Pulmonary artery endothelial cell (primary cell): Measurements from ENCODE around the gene GTF3C4. TPM values are rescaled to one million over a fixed set of nuclear protein-coding genes. Genes with fewer than 3 reads are reported as not detected.

Experiments used
- DNase-seq: peaks from one replicate; pipeline ENCODE4 v3.0.0-alpha.2; 2011; ENCODE audit warnings: low read depth, low spot score
- total RNA-seq: library from RNA; depleted of rRNA; stranded (reverse); fragments of >200 nt; gene quantifications from 2 replicates; pipeline ENCODE4 v1.2.3, GENCODE V29; 2014

The GTF3C4 gene
- total RNA-seq, 1 donor from 2014 or later, result 18.2 TPM

- DNase-seq, result no peak
These were observed 62.3 kb downstream of the GTF3C4 start for GRCh38 chr9:132732326-132733259.

DNA sequence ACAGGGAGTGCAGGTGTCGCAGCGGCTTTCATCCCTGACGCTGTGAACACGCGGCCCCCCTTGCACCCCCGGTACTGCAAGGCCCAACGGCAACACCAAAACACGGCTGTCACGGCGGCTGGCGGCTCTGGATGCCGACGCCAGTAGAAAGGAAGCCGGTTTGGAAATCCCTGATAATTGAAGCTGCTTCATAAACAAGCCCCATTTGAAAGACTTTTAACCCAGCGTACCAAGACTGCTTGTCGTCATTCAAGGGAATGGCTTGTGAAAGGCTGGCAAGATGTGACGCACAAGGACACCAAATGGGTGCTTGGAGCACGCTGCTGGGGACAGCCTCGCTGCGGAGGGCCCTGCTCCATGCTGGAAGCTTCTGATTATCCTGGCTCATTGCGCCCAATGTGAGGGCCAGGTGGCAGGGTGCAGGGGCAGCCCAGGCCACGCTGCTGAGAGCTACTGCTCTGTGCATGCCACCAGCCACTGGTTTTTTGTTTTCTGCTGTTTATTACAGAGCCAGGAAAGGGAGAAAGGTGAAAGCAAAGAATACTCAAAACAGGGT lies 63.1 kb downstream of the GTF3C4 start:
- DNase-seq, result no peak

DNA sequence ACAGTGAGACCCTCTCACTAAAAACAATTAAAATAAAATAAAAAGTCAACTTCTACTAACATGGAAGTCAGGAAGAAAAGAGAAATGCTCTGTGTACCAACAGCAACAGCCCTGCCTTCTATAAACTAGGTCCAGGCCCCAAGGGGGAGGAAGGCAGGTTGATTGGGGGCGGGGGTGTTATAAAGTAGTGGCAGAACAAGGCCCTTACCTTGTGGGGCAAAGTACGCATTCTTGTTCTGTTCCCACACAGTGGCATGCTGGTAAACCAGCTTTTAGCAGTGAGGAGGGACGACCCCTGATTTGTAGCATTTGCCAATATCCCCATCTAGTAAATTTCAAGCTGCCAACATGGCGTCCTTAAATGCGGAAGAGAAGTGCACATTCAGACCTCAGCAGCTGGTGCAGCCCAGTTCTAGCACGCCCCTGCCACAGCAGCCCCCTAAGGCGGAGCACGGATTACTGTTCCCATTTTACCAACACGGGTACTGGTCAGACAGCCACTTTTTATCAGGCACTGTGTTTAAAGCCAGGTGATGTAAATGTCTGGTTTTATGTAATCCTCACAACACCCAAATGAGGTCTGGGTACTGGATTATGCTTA lies 69.5 kb downstream of the GTF3C4 start:
- DNase-seq, result no peak

DNA sequence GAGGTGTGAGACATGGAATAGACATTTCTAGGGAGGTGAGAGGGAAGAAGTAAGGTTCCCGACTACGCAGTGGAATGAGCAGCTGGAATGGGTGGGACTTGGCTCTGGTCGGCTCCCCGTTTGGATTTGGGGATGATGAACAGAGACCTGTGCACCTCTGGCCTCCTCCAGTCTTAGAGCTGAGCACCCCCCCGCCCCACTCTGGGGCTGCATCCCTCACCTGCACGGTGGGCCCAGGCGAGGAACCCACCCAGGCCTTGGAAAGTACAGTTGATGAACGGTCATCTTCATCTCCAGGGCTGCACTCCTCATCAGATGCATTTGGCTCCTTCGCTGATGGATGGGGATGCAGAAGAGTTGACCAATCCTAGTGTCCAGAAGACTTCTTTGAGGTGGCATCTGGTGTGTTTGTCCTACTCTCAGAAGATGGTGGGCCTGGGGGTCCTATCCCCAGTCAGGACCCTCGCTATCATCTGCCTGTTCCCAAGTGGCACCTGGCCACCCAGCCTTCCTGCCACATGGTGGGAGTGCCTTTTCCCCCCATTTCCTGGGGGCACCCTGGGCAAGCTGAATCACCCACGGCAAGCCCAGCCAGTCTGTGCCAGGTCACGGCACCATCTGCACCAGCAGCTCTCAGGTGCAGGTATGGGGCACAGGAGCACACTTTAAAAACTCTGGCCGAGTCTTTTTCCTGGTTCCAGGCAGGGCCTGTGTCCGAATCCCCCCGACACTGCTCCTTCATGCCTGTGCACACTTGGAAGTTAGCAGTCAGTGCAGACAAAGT lies 70.5 kb downstream of the GTF3C4 start:
- DNase-seq, result no peak

DNA sequence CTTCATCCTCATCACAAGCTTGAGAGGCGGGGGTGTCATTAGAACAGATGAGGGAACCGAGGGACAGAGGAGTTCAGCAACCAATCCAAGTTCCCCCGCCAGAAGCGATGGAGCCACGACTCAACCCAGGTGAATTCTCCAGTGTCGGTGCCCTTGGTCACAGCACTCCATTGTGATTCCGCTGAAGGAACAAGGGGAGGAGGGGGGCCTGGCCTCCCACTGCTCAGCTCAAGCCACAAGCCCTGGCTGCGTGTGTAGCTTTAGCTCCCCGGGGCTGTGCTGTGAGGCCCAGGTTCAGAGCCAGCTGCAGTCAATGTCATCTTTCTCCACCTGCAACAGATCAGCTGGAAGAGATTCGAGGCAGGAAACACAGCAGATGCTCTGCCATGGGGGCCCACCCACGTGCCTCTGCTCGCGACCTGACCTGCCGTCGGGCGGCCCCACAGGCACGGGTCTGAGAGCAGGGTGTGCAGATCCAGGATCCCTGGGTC lies 72.6 kb downstream of the GTF3C4 start:
- DNase-seq, result no peak

DNA sequence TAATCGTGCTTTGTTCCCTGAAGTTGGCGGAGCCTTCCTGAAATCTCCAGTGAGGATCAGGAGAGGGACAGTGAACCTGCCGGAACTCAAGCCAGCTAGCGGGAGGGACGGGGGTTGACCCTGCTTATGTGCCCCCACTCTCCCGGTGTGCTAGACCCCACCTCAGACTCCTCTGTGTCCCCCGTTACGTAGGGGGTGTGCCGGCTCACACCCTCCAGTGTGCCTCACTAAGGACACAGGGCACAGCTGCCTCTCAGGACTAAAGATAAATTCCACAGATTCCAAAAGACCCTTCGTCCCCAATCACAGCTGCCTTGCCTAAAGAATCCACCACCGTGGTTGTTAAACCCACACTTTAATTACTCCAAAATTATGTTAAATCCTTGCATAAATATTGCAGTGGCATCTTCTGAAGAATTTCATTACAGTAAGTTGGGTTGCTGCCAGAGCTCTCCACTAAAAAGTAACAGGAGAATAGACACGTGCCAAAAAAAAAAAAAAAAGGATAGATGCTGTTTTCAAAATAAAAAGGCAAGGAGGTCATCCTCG lies 73.7 kb downstream of the GTF3C4 start:
- no peak for DNase-seq

Other genes starting within 250 kb of the GTF3C4 start
- not detected in 2 replicates for gene BARHL1, start 87.9 kb upstream of the GTF3C4 start, total RNA-seq
- gene DDX31, start 481 bp upstream of the GTF3C4 start, total RNA-seq, result 12.7 and 14.0 TPM in 2 replicates
- 0.07 TPM in 1 of 2 replicates, not detected in the other for gene AK8, start 207.8 kb downstream of the GTF3C4 start, total RNA-seq
- gene SPACA9, start 208.4 kb downstream of the GTF3C4 start, total RNA-seq, result 1.6 TPM in 2 replicates